Ramos (cell line): ENCODE results near the gene TBL1Y.

Experiments
- in situ Hi-C: fragments of 300-500 bp; cut with MboI; formaldehyde crosslinking; loops from one replicate; pipeline ENCODE4 v1.14.3; 2022; ENCODE audit warnings: low sequenced_read_pairs; ENCODE audit not compliant: unreplicated experiment

TBL1Y gene

DNA sequence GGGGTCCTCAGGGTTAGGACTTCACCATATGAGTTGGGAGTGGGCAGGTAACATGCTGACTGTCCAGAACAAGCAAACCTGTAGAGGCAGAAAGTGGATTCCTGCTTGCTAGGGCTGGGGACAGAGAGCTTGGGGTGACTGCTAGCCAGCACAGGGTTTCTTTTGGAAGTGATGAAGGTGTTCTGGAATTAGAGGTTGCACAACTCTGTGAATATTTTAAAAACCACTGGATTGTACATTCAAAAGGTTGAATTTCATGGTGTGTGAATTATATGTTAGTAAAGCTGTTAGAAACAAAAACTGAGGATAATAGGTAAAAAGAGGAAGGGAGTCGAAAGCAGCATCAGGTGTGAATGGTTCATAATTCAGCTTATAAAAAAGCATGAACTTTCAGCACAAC, 57.7 kb downstream of the TBL1Y start:
- in situ Hi-C loops, result no loop called here

DNA sequence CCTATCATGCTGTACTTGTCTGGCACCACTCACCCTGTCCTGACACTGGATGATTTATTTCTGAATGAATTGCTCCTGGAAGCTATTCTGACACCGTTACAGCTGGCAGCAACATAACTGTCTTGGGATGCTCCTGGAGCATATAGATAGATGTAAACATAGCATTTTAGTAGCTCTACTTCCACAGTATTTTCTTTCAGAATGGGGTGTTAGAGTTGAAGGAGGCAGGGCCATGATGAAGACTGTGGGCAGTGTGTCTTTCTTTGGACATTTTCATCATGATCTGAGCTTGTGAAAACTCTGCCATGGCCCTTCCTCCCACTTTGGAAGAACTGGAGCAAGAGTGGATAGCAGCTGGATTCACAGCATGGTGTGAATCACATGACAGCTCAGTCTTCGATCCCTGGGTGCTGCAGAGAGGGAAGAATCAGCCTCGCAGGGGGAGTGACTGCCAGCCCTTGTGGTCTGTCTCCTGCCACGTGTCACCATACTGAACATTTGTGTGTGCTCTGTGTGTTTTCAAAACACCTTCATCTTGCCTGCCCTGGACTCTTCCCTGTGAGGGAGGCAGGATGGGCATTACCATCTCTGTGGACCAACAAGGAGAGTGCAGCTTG, 61.9 kb downstream of the TBL1Y start:
- in situ Hi-C loops, result no loop called here

DNA sequence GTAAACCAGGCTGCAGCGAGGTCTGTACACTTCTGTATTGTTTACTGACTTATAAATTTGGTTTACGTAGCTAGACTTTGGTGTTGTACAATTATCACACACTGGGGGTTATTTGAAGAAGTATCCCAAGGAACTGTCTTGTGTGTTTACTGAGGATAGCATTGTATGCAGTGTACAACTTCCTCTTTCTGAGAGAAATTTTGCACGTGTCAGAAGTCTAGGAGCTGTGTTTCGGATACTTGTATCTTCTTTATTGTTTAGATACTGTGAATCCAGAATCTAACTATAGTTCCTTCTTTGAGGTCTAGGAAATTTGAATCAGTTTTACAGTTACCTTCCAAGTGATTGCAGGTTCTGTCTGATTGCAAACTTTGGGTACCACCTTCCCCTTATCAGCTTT, 64.5 kb downstream of the TBL1Y start:
- in situ Hi-C loops, result no loop called here

DNA sequence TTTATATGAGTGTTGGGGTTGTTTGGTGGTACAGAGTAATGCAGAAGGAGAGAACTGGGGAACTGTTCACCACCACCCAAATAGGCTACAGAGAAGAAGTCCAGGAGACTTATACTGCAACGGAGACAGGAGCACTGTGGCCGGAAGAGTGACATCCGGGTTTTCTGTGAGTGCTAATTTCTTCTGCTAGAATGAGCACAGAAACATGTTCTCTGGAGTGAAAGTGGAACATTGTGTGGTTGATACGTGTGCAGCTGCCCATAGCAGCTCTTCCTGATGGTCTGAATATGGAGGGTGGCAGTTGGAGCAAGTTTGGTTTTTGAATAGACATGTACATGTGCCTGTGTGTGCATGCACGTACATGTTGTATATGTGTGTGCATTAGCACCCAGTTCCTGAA, 67.3 kb downstream of the TBL1Y start:
- in situ Hi-C loops, result no loop called here

DNA sequence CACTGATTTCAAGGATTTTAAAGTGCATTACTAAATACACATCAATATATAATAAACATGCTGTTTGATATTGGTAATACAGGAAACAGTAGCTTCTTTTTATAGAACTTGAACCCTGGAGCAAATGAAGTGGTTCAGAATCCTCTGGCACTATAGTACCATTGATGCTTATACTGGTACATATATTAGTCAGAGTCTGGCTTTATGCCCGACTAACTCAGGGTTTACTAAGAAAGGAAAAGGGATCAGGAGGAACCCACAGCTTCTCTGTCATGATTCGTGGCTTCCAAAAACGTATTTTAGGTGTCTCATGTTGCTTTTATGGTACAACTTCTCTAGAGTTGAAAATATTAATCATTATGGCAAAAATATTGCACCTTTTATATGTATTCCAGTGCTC, 72.7 kb downstream of the TBL1Y start:
- in situ Hi-C loops, result no loop called here

DNA sequence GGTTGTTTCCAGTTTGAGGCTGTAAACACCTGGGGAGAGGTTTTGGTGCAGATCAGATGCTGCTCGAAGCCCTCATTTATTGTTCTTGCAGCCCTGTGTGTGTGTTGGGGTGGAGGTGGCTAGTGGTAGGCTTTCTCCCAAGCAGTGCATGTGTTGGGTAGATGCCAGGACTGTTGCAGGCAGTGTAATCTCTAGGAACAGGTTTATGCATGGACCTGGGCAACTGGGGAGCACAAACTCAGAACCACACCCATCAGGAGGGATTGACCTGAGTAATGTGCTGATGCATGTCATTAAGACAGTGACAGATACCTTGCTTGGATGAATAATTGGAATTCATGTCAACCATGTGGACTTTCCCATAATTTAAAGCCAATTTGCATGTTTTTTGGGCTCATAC, 77.3 kb downstream of the TBL1Y start:
- in situ Hi-C loops, result no loop called here

DNA sequence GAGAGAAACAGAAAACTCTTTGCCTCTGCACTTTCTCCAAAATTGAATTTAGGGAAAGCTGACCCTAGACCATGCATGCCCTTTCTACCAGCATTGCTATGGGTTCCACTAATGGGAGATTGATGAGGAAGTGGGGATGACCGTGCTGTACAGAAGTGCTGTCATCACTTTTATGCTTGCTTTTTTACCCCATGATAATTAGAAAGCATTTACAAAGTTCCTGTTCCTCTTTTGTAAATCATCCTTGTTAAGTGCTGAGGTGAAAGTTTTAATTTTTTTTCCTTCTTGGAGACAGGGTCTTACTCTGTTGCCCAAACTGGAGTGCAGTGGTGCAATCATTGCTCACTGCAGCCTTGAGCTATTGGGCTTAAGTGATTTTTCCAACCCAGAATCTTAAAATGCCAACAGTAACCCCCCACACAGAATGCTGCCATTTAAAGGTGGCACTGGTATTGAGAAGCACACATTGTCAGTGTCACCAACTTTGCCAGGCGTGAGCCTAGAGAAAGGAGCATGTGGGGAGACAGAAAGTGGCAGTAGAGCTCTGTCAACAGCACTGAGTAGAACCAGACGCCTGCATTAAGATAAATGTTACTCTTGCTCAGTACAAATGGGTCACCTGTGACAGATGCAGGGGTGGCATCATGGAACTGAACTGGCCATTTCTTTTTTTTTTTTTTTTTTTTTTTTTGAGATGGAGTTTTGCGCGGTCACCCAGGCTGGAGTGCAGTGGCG, 79.6 kb downstream of the TBL1Y start:
- in situ Hi-C loops, result no loop called here

DNA sequence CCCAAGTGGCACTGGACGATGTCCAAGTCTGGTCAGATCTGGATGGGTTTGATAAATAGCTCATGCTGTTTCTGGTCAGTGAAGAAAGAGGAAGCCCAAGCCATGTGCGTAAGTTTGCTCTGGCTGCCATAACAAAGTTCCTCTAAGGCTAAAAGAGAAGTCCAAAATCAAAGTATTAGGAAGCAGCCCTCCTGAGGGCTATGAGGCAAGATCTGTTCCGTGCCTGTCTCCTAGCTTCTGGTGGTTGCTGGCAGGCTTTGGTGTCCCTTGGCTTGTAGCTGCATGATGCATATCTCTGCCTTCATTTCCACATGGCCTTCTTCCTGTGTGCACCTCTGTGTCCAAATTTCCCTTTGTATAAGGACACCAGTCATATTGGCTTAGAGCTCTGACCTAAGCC, 81.5 kb downstream of the TBL1Y start:
- in situ Hi-C loops, result no loop called here

DNA sequence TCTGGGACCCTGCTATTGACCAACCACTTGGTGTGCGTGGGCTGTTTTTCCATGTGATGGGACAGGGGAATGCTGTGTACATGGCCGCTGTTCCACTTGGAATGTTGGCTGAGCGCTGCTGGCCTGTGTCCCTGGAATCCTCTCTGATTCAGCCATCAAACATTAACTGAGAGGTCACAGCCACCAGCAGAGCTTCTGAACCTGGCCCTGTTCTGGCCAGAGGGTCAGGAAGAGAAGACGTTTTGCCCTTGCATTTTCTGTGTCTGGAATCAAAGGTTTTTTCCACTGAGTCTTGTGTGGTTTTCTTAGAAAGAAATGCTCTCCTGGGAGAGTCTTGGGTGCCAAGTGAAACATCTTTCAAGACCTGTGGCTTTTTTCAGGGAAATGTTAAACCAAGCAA, 85.5 kb downstream of the TBL1Y start:
- in situ Hi-C loops, result no loop called here

DNA sequence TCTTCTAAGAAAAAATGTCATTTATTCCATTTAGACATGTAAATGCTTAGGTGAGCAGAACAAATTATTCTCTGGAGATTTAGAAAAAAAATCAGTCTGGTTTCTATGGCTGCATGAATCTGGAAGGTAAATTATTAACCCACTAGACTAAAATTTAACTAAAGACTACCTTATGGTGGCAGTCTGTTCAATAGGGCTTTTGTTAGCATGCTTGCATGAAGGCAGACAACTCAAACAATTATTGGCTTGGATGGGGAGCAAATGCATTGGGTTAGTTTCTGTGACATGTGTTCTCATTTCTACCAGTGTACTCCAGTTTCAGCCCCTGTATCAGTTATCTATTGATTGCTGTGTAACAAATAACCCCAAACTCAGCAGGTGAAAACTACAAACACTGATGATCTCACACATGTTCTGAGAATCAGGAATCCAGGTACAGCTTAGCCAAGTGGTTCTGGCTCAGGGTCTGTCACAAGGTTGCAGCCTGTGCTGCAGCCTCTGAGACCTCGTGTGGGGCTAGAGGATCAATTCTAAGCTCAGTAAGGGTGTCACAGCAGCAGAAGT, 87.1 kb downstream of the TBL1Y start:
- in situ Hi-C loops, result no loop called here

DNA sequence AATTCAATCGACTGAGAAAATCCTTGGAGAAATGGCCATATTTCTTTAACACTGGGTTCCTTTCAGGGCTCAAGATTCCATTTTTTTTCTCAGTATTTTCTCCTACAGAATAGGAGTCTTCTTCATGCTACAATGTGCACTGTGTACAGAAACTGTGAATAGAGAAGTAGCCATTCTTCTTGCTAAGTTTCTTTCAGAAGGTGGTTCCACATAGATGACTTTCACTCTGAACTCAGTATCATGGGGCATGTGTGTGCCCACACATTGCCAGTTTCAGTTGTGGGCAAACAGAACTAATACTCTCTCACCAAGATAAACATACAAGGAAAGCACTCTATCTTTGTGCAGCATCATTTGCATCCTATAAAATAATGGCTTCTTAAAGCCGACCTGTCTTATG, 89.4 kb downstream of the TBL1Y start:
- in situ Hi-C loops, result no loop called here

DNA sequence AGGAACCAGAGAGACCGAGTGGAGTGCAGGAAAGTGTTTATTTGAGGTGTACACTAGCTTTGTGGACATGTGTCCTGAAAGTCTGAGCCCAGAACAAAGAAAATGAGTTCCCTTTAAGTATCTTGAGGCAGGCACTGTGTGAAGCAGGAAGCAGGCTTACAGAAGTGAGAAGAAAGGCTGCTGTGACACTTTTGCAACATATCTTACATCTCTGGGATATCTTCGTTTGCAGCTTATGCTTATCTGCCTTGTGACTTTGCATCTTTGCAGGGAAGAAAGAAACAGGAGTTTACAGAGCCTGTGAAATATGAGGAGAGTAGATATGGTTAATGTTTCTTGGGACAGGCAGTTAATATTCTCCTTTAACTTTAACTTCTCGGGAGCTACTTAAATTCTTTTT, 92.1 kb downstream of the TBL1Y start:
- in situ Hi-C loops, result no loop called here

DNA sequence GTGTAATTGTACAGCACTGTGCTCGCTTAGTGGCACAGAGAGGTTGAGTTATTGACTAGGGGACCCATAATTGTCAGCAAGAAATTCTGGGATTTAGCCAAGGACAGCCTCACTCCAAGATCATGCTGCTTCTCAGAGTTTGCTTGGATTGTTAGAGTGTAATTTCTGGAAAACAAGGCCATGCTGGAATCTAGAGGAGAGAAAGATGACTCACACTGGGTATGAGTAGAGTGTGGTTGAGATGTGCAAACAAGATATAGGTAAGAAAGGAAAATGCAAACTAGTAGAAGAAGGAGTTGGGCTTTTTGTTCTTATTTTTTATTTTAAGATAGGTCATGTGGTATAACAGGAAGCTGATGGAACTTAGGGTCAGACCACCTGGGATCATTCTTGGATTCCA, 97.4 kb downstream of the TBL1Y start:
- in situ Hi-C loops, result no loop called here

DNA sequence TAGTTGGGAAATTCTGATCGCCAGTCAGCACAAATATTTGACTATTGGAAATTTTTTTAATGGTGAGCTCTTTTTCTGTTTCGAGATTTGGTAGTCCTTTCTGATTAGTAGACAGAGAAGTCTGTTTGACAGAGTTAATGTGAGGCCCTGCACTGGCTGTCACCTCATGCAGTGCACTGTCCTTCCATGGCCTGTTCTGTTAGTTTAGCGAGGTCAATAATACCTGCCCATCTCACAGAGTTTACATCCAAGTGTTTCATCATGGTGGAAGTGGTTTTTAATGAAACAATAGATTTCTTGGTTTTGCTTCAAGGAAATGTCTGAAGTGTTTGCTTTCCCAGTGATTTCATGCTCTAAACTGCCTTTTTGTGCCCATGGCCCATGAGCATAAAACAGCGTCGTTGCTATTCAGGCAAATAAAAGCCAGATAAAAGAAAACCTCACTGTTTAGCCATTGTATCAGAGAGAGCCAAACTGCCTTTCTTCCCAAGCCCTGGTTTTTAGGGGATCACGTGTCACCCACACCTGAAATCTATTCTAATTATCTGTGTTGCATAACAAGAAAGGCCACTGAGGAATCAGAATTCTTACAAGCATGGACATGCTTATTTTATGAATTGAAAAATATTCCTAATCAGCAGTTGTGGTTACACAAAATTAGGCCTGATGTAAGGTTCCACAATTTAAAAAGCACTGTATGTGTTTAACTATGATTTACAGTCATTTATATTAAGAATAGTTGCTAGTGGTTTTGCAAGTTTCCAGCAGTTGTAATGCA, 98.3 kb downstream of the TBL1Y start:
- in situ Hi-C loops, result no loop called here

DNA sequence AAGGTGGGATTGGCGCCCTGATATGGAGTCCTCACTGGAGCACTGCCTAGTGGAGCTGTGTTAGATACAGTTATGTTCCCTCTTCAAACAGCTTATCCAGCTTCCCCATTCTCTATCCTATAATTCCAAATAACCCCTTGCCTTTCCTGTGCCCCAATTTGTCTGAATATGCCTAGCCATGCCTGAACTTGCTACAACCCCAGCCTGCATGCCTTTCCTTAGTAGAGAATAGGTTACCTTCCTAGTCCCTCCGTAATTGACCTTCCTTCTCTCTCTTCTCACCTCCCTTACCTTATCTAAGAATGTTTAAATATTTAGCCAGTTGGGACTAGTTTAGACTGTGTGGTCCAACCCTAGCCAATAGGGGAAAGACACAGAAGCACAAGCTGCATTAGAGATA, 102.6 kb downstream of the TBL1Y start:
- in situ Hi-C loops, result no loop called here

DNA sequence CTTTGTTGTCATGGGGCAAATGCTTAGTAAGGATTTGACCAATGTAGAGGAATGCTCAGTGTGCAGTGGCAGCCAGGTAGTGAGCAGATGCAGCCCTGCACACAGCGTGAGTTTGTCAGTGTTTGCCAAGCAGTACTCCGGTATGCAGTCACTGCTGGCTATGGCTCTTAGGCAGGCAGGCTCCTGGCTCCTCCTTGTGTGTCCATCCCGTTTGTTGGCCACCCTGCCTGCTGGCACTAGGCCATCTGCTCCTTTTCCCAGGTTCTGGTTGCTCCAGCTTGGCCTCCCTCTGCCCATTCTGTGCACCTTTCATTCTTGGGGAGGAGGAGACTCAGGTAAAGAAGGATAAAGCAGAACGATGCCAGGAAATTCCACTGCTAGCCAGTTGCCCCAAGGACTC, 106.0 kb downstream of the TBL1Y start:
- in situ Hi-C loops, result no loop called here

DNA sequence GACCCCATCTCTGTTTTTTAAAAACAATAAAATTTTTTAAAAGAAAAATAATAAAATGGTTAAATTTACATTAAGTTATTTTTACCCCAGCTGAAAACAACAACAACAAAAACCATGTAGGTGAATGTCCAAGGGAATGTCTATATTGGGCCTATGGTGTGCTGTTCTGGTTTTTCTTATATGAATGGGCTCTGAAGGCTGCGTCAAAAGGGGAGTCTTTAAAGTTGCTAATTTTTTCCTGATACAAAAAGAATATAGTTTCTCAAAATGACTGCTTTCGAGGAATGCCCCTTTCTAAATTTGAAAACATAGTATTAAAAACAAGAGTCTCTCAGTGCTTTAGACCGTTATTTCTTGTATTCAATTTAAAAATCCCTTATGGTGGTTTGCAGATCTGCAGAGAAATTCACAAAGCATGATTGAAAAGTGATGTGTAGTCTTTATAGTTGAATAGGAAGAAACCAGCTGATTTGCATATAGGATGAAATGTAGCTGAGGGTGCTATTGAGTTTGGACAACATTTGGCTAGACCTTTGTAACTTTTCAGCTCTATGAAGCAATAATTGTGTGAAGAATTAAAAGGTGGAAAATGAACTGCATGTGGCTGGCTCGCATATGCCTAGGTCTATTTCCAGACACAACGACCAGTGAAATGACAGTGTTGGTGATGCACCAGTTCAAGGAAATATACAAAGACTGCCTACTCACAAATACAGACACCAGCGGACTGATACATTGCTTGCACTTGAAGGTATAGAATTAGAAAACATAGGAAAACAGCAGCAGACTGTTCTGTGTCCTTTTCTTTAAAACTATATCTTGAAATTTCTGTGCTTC, 107.0 kb downstream of the TBL1Y start:
- in situ Hi-C loops, result no loop called here

DNA sequence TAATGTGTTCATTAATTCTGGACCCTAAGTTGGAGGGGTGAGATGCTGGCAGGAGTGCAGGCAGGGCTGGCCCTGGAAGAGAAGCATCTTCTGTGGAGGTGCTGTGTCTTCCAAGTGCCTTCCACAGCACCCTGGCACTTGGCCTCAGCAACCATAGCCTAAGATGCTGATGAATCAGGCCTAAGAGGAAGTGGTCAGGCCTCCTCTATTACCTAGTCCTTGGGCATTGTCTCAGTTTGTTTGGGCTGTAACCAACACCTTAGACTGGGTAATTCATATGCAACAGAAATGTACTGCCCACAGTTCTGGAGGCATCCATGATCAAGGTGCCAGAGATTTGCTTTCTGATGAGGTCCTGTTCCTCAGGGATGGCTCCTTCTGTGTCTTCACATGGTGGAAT, 128.5 kb downstream of the TBL1Y start:
- in situ Hi-C loops, result no loop called here

DNA sequence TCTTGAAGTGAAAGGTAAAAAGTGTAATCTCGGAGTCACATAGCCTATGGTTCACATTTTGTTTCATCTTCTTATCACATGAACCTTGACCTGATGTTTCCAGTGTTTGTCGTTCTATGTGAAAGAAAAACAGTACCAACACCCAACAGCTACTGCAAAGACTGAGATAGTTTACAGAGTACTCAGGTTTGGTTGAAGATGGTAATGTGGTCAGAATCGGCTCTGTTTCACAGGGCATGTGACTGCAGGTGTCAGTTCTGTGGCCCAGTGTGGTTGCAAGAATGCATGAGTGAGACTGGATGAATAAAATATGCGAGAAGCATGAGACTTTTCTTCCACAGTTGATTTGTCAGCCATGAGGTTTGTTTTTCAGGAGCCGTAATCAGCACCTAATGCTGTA, 130.2 kb downstream of the TBL1Y start:
- in situ Hi-C loops, result no loop called here

DNA sequence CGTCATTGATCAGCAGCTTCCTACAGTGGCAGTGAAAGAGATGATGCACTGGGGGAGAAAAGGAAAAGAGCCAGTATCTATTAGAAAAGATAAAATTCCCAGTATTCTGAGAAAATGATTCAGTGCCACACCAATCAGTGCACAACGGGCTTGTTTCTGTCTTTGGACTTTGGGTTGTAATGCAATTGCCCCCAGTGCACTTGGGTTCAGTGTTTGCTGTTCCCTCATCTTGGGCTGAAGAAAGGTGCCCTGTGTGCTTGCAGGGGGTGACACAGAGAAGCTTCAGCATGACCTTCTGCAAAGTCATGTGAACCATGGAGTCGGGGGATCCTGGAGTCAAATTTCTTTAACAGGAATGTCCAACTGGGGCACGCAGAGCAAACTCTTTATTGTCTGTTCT, 131.5 kb downstream of the TBL1Y start:
- in situ Hi-C loops, result no loop called here
